Neural cell (in vitro differentiated cells): Measurements from ENCODE around the gene PAOX. TPM values are rescaled to one million over a fixed set of nuclear protein-coding genes. Genes with fewer than 3 reads are reported as not detected.

Experiments
- H2AFZ ChIP-seq: fragments of 200-600, 300-800 bp; sonication (generic), shearing (Covaris generic); 2 replicates; pipeline ENCODE4 v1.6.0; 2014; ENCODE audit warnings: low read depth, mild to moderate bottlenecking, antibody characterized with exemption, low read length, moderate library complexity
- H3F3A ChIP-seq: fragments of 200-600 bp; shearing (Covaris generic); 2 replicates; pipeline ENCODE4 v1.6.1; 2016; ENCODE audit warnings: mild to moderate bottlenecking, moderate library complexity, mixed read lengths, antibody characterized with exemption, low read length; ENCODE audit not compliant: insufficient read depth, poor library complexity, severe bottlenecking
- H3K27ac ChIP-seq: fragments of 200-600, 300-800 bp; sonication (generic), shearing (Covaris generic); 2 replicates; pipeline ENCODE4 v1.5.1; 2014; ENCODE audit warnings: mild to moderate bottlenecking, low read length, moderate library complexity
- H3K27me3 ChIP-seq: fragments of 300-800, 200-600 bp; sonication (generic), shearing (Covaris generic); 2 replicates; pipeline ENCODE4 v1.6.0; 2014; ENCODE audit warnings: mild to moderate bottlenecking, low read depth, low read length, moderate library complexity; ENCODE audit not compliant: insufficient read depth
- H3K36me3 ChIP-seq: fragments of 300-800, 200-600 bp; sonication (generic), shearing (Covaris generic); 2 replicates; pipeline ENCODE4 v1.5.1; 2014; ENCODE audit warnings: mild to moderate bottlenecking, antibody characterized with exemption, low read length, moderate library complexity; ENCODE audit not compliant: insufficient read depth
- H3K4me2 ChIP-seq: fragments of 300-800, 200-600 bp; sonication (generic), shearing (Covaris generic); 2 replicates; pipeline ENCODE4 v1.6.0; 2014; ENCODE audit warnings: mild to moderate bottlenecking, low read length
- H3K4me3 ChIP-seq: fragments of 300-800, 200-600 bp; sonication (generic), shearing (Covaris generic); 2 replicates; pipeline ENCODE4 v1.5.1; 2014; ENCODE audit warnings: mild to moderate bottlenecking, low read length, moderate library complexity
- H3K79me2 ChIP-seq: fragments of 200-600 bp; shearing (Covaris generic); replicated peaks from 2 replicates; pipeline ENCODE4 v1.6.0; 2014; ENCODE audit warnings: mild to moderate bottlenecking, low read length, moderate library complexity; ENCODE audit not compliant: insufficient read depth
- H3K9ac ChIP-seq: fragments of 300-800, 200-600 bp; sonication (generic), shearing (Covaris generic); 2 replicates; pipeline ENCODE4 v1.6.1; 2016; ENCODE audit warnings: mild to moderate bottlenecking, low read length, mixed read lengths
- H3K9me2 ChIP-seq: fragments of 200-600 bp; shearing (Covaris generic); 2 replicates; pipeline ENCODE4 v1.6.1; 2016; ENCODE audit warnings: mild to moderate bottlenecking, low read length, mixed read lengths; ENCODE audit not compliant: insufficient read depth
- H3K9me3 ChIP-seq: fragments of 200-600, 300-800 bp; sonication (generic), shearing (Covaris generic); 2 replicates; pipeline ENCODE4 v1.6.1; 2016; ENCODE audit warnings: mild to moderate bottlenecking, mixed run types, low read length, moderate library complexity, mixed read lengths
- H4K20me1 ChIP-seq: fragments of 200-600 bp; shearing (Covaris generic); 2 replicates; pipeline ENCODE4 v1.6.1; 2016; ENCODE audit warnings: mild to moderate bottlenecking, mixed run types; ENCODE audit not compliant: insufficient read depth
- CTCF ChIP-seq: fragments of 450-650 bp; IDR thresholded peaks from 2 replicates; pipeline ENCODE4 v1.5.1; 2014; ENCODE audit warnings: antibody characterized with exemption, mild to moderate bottlenecking, moderate library complexity; ENCODE audit not compliant: poor library complexity, severe bottlenecking
- EP300 ChIP-seq: fragments of 450-650 bp; conservative IDR thresholded peaks from 2 replicates; pipeline ENCODE4 v1.6.1; 2014; ENCODE audit warnings: antibody characterized with exemption, mild to moderate bottlenecking, moderate library complexity; ENCODE audit not compliant: poor library complexity, severe bottlenecking
- EZH2 ChIP-seq: fragments of 200-600, 300-800 bp; shearing (Covaris generic), sonication (generic); IDR thresholded peaks from 2 replicates; pipeline ENCODE4 v1.6.1; 2014; ENCODE audit warnings: antibody characterized with exemption, low read length, borderline replicate concordance, mild to moderate bottlenecking; ENCODE audit not compliant: insufficient read depth, poor library complexity, severe bottlenecking
- MXI1 ChIP-seq: fragments of 450-650 bp; conservative IDR thresholded peaks from 2 replicates; pipeline ENCODE4 v1.6.1; 2014; ENCODE audit warnings: antibody characterized with exemption, mild to moderate bottlenecking; ENCODE audit not compliant: poor library complexity, severe bottlenecking
- POLR2AphosphoS5 ChIP-seq: IDR thresholded peaks from 2 replicates; pipeline ENCODE4 v1.6.1; 2012
- RAD21 ChIP-seq: fragments of 450-650 bp; conservative IDR thresholded peaks from 2 replicates; pipeline ENCODE4 v1.6.1; 2014; ENCODE audit warnings: antibody characterized with exemption, mild to moderate bottlenecking, moderate library complexity
- REST ChIP-seq: IDR thresholded peaks from 2 replicates; pipeline ENCODE4 v1.6.1; 2012; ENCODE audit warnings: borderline replicate concordance
- SMC3 ChIP-seq: fragments of 450-650 bp; conservative IDR thresholded peaks from 2 replicates; pipeline ENCODE4 v1.6.1; 2014; ENCODE audit warnings: antibody characterized with exemption, mild to moderate bottlenecking, moderate library complexity; ENCODE audit not compliant: poor library complexity
- TAF1 ChIP-seq: IDR thresholded peaks from 2 replicates; pipeline ENCODE4 v1.6.1; 2012; ENCODE audit warnings: low read depth
- polyA plus RNA-seq: library from polyadenylated mRNA; depleted of rRNA; stranded (reverse); fragments of >200 nt; gene quantifications from 2 replicates; pipeline ENCODE4 v1.2.3, GENCODE V29; 2014

PAOX gene
- polyA plus RNA-seq, 1 donor from 2014 or later: 3.0 TPM

- Histone ChIP-seq H3K36me3 (no peaks in the 10 kb centered on the region), H3K4me2 (no peak overlapping the region), H3F3A (no peaks in the 10 kb centered on the region), H3K27ac (no peak overlapping the region), H3K27me3 (no peaks in the 10 kb centered on the region), H3K9ac (no peak overlapping the region), H3K4me3 (no peak overlapping the region), H3K9me3 (no peaks in the 10 kb centered on the region), H4K20me1 (no peaks in the 10 kb centered on the region), H2AFZ (no peak overlapping the region), H3K9me2 (no peaks in the 10 kb centered on the region), H3K79me2 (no peaks in the 10 kb centered on the region)
- TF ChIP-seq TAF1 (no peak), RAD21 (no peak), POLR2AphosphoS5 (no peak), SMC3 (no peak), MXI1 (no peak), EP300 (no peak), EZH2 (no peak), REST (no peak), CTCF (no peak)
Observed at GRCh38 chr10:133349160-133349568, 29.9 kb upstream of the PAOX start.

DNA sequence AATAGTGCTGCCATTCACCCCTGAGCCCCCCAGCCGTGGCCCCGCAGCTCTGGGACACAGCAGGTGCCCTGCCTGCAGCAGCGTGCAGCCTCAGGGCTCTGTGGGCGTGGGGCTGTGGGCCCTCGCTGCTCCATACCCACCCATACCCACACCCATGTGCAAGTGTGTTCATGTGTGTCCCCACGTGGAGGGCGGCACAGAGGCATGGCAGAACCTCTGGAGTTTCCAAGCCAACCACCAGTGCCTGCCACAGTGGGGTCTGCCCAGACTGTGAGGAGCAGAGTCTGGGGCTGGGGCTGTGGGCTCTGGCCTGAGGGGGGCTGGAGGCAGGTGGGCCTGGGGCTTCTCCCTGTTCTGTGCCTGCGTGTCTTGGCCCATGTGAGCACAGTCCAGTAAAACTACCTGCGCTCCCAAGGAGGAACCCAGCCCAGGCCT lies 29.5 kb upstream of the PAOX start:
- H3K9me2 ChIP-seq: no peaks in the 10 kb centered on the region

More for the DNA sequence above, 29.5 kb upstream of the PAOX start:
- no peak for TF ChIP-seq TAF1
- no peak for TF ChIP-seq EZH2
- no peak for TF ChIP-seq MXI1
- TF ChIP-seq REST: no peak
- TF ChIP-seq POLR2AphosphoS5: no peak
- no peak for TF ChIP-seq SMC3
- no peak for TF ChIP-seq RAD21
- no peak for TF ChIP-seq CTCF
- TF ChIP-seq EP300: no peak
- no peaks in the 10 kb centered on the region for H3K9me3 ChIP-seq
- H3K27ac ChIP-seq: no peak overlapping the region
- H3F3A ChIP-seq: no peaks in the 10 kb centered on the region
- H3K79me2 ChIP-seq: no peaks in the 10 kb centered on the region
- H2AFZ ChIP-seq: no peak overlapping the region
- no peaks in the 10 kb centered on the region for H3K27me3 ChIP-seq
- H3K4me3 ChIP-seq: no peak overlapping the region
- H4K20me1 ChIP-seq: no peaks in the 10 kb centered on the region
- no peak overlapping the region for H3K4me2 ChIP-seq
- no peaks in the 10 kb centered on the region for H3K36me3 ChIP-seq
- H3K9ac ChIP-seq: no peak overlapping the region
